HUES48 (cell line): Measurements from ENCODE around the gene IFNA8.

Source experiments
- H3K27ac ChIP-seq: one replicate; pipeline ENCODE4 v1.7.0; 2013; ENCODE audit warnings: low read depth, low read length, inconsistent platforms
- H3K27me3 ChIP-seq: 2 replicates; pipeline ENCODE4 v1.6.1; 2013; ENCODE audit warnings: mild to moderate bottlenecking, low read length; ENCODE audit not compliant: control insufficient read depth, insufficient read depth
- H3K36me3 ChIP-seq: 2 replicates; pipeline ENCODE4 v1.6.1; 2013; ENCODE audit warnings: low read length; ENCODE audit not compliant: control insufficient read depth, insufficient read depth
- H3K4me1 ChIP-seq: 2 replicates; pipeline ENCODE4 v1.6.1; 2013; ENCODE audit warnings: mild to moderate bottlenecking, low read length; ENCODE audit not compliant: control insufficient read depth, insufficient read depth
- H3K4me3 ChIP-seq: 2 replicates; pipeline ENCODE4 v1.5.1; 2013; ENCODE audit warnings: mild to moderate bottlenecking, low read depth, low read length
- H3K9ac ChIP-seq: 2 replicates; pipeline ENCODE4 v1.6.1; 2013; ENCODE audit warnings: mild to moderate bottlenecking, low read depth, low read length, moderate library complexity
- H3K9me3 ChIP-seq: 2 replicates; pipeline ENCODE4 v1.6.1; 2013; ENCODE audit warnings: low read length; ENCODE audit not compliant: control insufficient read depth, insufficient read depth

IFNA8 gene

GRCh38 chr9:21455320-21455719 is 46.4 kb downstream of the IFNA8 start:
- Histone ChIP-seq H3K27ac (no peak overlapping the region), H3K36me3 (no peaks in the 10 kb centered on the region), H3K9ac (no peak overlapping the region), H3K9me3 (no peaks in the 10 kb centered on the region), H3K4me1 (peaks cover 5% of the 10 kb centered on the region; the same call in 1 of the 2 replicates), H3K4me3 (no peak overlapping the region), H3K27me3 (no peaks in the 10 kb centered on the region)
